Measurements from ENCODE around the gene ZBED6. TPM values are rescaled to one million over a fixed set of nuclear protein-coding genes. Genes with fewer than 3 reads are reported as not detected.

The ZBED6 gene
- total RNA-seq, 1 experiment from 2014 or later: 8.3 TPM

- no peak for DNase-seq (ENCODE audit: low spot score)
Measured at GRCh38 chr1:203840208-203840808, 44.9 kb downstream of the ZBED6 start.

GRCh38 chr1:203842559-203842876 is 47.1 kb downstream of the ZBED6 start:
- DNase-seq (ENCODE audit: low spot score): no peak

GRCh38 chr1:203843435-203843834 is 48.0 kb downstream of the ZBED6 start:
- no peak for DNase-seq (ENCODE audit: low spot score)

Small RNA genes lying within 50 kb of the gene (small RNA-seq; reads per million reads assigned to genes)
- 0.43 reads per million for gene ZC3H11A

Other genes with a start within 250 kb of the ZBED6 start
- gene ATP2B4, start 168.8 kb upstream of the ZBED6 start, total RNA-seq (2014; rRNA removed; shearing (Covaris generic)): 5.5 TPM in 2 replicates
- gene LAX1, start 30.4 kb upstream of the ZBED6 start, total RNA-seq (2014; rRNA removed; shearing (Covaris generic)): not detected in 2 replicates
- 47.9 and 55.5 TPM in 2 replicates for gene ZC3H11A, start within 50 bp of the ZBED6 start, total RNA-seq (2014; rRNA removed; shearing (Covaris generic))
- 46.2 and 83.6 TPM in 2 replicates for gene SNRPE, start 66.0 kb downstream of the ZBED6 start, total RNA-seq (2014; rRNA removed; shearing (Covaris generic))